ENCODE data around the gene UVRAG. TPM values are rescaled to one million over a fixed set of nuclear protein-coding genes. Genes with fewer than 3 reads are reported as not detected.
"Not testable (repeated sequence)": the region's sequence is repeated elsewhere in the genome, so short reads cannot be mapped to it uniquely, and the experiment has no call there.

UVRAG gene
- total and polyA plus RNA-seq, 9 donors, result 10.1 to 26.7 (median 19.2) TPM

GRCh38 chr11:76048763-76049162, 233.8 kb downstream of the UVRAG start:
- intact Hi-C loops (cut with DNase I), result no loop called here
- no peaks in the 10 kb centered on the region for H3K27me3 ChIP-seq
- no peaks in the 10 kb centered on the region for H3K4me1 ChIP-seq (ENCODE audit: insufficient read depth)
- WGBS, 3 donors, result 95 to 99% (median 97%) methylated on average over 5 of the region's 5 CpGs
- no peaks in the 10 kb centered on the region for H3K36me3 ChIP-seq
- H3K4me3 ChIP-seq, result no peak overlapping the region
- H3K27ac ChIP-seq, result no peak overlapping the region
- TF ChIP-seq CTCF (IDR thresholded peaks at IDR 0.05), result no peak
- TF ChIP-seq POLR2A (IDR thresholded peaks at IDR 0.05), result no peak
- TF ChIP-seq EP300 (IDR thresholded peaks at IDR 0.05), result no peak
- no peaks in the 10 kb centered on the region for H3K9me3 ChIP-seq
- peak in 1 of 5 donors; percentile 24 for DNase-seq

- Histone ChIP-seq H3K27me3 (no peaks in the 10 kb centered on the region), H3K9me3 (no peaks in the 10 kb centered on the region), H3K27ac (no peak overlapping the region), H3K36me3 (no peaks in the 10 kb centered on the region), H3K4me1 (ENCODE audit: insufficient read depth) (no peaks in the 10 kb centered on the region), H3K4me3 (no peak overlapping the region)
- DNase-seq, result no peak
- 77 to 92% (median 86%) methylated on average over 3 of the region's 3 CpGs for WGBS, 3 donors
- TF ChIP-seq EP300 (IDR thresholded peaks at IDR 0.05), result no peak
- no peak for TF ChIP-seq POLR2A (IDR thresholded peaks at IDR 0.05)
- TF ChIP-seq CTCF (IDR thresholded peaks at IDR 0.05), result no peak
- intact Hi-C loops (cut with DNase I), result no loop called here
Observed at GRCh38 chr11:76049511-76049910, 234.5 kb downstream of the UVRAG start.

GRCh38 chr11:76051937-76052336, 236.9 kb downstream of the UVRAG start:
- Histone ChIP-seq H3K4me1 (ENCODE audit: insufficient read depth) (no peaks in the 10 kb centered on the region), H3K36me3 (no peaks in the 10 kb centered on the region), H3K27ac (no peak overlapping the region), H3K4me3 (no peak overlapping the region), H3K9me3 (no peaks in the 10 kb centered on the region), H3K27me3 (no peaks in the 10 kb centered on the region)
- TF ChIP-seq EP300 (IDR thresholded peaks at IDR 0.05), result no peak
- TF ChIP-seq CTCF (IDR thresholded peaks at IDR 0.05), result no peak
- TF ChIP-seq POLR2A (IDR thresholded peaks at IDR 0.05), result no peak
- WGBS, 3 donors, result 93 to 97% (median 97%) methylated on average over 2 of the region's 2 CpGs
- intact Hi-C loops (cut with DNase I), result no loop called here
- no peak for DNase-seq

GRCh38 chr11:76054330-76054729, 239.3 kb downstream of the UVRAG start:
- Histone ChIP-seq H3K4me1 (ENCODE audit: insufficient read depth) (no peaks in the 10 kb centered on the region), H3K4me3 (no peak overlapping the region), H3K27me3 (no peaks in the 10 kb centered on the region), H3K27ac (no peak overlapping the region), H3K9me3 (no peaks in the 10 kb centered on the region), H3K36me3 (no peaks in the 10 kb centered on the region)
- no peak for DNase-seq
- WGBS, 3 donors, result 91 to 99% (median 95%) methylated on average over 3 of the region's 3 CpGs
- intact Hi-C loops (cut with DNase I), result no loop called here
- TF ChIP-seq EP300 (IDR thresholded peaks at IDR 0.05) (no peak), CTCF (IDR thresholded peaks at IDR 0.05) (no peak), POLR2A (IDR thresholded peaks at IDR 0.05) (no peak)

- no peak overlapping the region for H3K4me3 ChIP-seq
- no peak overlapping the region for H3K27ac ChIP-seq
- no peaks in the 10 kb centered on the region for H3K36me3 ChIP-seq
- H3K4me1 ChIP-seq (ENCODE audit: insufficient read depth), result no peaks in the 10 kb centered on the region
- H3K9me3 ChIP-seq, result no peaks in the 10 kb centered on the region
- intact Hi-C loops (cut with DNase I), result no loop called here
- no peaks in the 10 kb centered on the region for H3K27me3 ChIP-seq
- TF ChIP-seq CTCF (IDR thresholded peaks at IDR 0.05) (no peak), EP300 (IDR thresholded peaks at IDR 0.05) (no peak), POLR2A (IDR thresholded peaks at IDR 0.05) (no peak)
- DNase-seq, result no peak
- 89 to 95% (median 95%) methylated on average over 1 of the region's 1 CpG for WGBS, 3 donors
Observed at GRCh38 chr11:76056876-76057275, 241.9 kb downstream of the UVRAG start.

- WGBS, 3 donors, result 97 to 99% (median 98%) methylated on average over 26 to 35 of the region's 35 CpGs
- H3K9me3 ChIP-seq; H3K4me1 ChIP-seq (ENCODE audit: insufficient read depth); H3K36me3 ChIP-seq; H3K4me3 ChIP-seq; H3K27ac ChIP-seq; H3K27me3 ChIP-seq; DNase-seq; intact Hi-C loops (cut with DNase I): not testable (repeated sequence)
Observed at GRCh38 chr11:76060475-76061036, 245.5 kb downstream of the UVRAG start.

Measured in ovary (tissue), 9 donors.